GM19452 (cell line): ENCODE results near the gene PTGIS.

Source experiments
- ATAC-seq: cut with Tn5 transposase; IDR thresholded peaks from one replicate; pipeline ENCODE4 v1.9.1; 2021; ENCODE audit not compliant: unreplicated experiment

The PTGIS gene

GRCh38 chr20:49560646-49561045 lies 7.3 kb downstream of the PTGIS start:
- no peak for ATAC-seq

DNA sequence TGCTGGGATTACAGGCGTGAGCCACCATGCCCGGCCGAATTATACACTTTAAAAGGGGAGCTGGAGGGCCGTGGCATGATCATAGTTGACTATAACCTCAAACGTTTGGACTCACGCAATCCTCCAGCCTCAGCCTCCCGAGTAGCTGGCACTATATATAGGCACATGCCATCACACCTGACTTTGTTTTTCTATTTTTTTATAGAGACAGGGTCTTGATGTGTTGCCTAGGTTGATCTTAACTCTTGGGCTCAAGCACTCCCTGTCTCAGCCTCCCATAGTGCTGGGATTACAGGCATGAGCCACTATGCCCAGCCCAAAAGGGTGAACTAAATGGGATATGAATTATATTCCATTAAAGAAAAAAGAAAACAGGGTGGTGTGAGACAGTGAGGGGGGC lies 7.8 kb downstream of the PTGIS start:
- no peak for ATAC-seq

DNA sequence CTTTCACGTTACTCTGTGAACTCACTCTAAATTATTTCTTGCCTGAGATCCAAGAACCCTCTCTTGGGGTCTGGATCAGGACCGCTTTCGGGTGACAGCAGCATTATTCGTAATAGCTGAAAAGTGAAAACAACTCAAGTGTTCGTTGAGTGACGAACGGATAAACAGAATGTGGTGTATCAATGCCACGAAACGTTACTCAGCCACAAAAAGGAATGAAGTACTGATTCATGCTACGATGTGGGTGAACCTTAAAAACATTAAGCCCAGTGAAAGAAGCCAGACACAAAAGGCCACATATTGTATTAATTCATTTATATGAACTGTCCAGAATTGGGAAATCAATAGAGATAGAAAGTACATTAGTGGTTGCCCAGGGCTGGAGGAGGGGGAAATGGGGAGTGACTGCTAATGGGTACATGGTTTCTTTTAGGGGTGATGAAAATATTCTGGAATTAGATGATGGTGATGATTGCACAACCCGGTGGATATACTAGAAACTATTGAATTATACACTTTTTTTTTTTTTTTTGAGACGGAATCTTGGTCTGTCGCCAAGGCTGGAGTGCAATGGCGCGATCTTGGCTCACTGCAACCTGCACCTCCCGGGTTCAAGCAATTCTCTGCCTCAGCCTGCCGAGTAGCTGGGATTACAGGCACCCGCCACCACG lies 8.4 kb downstream of the PTGIS start:
- no peak for ATAC-seq

GRCh38 chr20:49558826-49559225 lies 9.1 kb downstream of the PTGIS start:
- ATAC-seq, result no peak

DNA sequence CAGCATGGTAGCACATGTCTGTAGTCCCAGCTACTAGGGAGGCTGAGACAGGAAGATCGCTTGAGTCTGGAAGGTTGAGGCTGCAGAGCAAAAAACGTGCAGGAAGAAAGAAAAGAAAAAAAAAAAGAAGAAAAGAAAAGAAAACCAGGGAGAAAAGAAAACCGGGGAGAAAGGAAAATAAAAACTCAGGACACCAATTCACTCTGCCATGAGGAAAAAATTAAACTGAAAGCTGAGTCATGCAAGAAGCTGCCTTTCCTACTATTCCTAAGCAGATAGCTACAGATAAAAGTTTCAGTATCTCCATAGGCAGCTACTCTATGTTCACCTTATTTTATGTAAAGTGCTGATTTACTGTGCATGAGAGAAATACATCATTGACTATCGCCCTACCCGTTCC lies 10.5 kb downstream of the PTGIS start:
- no peak for ATAC-seq

DNA sequence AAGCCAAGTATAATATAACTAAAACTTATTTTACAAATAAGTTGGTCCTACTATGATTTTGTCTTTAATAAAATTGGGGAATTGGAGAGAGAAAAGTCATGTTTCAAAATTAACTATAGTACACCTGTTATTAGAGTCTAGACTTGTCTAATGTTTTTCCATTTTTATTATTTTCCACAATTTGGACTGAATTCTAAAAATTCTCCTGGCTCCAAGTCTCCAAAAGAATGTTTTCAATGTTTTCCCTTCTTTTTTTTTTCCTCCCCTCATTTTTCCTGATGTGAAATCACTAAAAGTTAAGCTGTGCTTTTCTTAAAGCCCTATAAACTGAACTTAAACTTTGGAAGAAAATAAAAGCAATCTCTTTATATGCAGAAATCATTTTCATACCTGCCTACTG lies 11.3 kb downstream of the PTGIS start:
- no peak for ATAC-seq

DNA sequence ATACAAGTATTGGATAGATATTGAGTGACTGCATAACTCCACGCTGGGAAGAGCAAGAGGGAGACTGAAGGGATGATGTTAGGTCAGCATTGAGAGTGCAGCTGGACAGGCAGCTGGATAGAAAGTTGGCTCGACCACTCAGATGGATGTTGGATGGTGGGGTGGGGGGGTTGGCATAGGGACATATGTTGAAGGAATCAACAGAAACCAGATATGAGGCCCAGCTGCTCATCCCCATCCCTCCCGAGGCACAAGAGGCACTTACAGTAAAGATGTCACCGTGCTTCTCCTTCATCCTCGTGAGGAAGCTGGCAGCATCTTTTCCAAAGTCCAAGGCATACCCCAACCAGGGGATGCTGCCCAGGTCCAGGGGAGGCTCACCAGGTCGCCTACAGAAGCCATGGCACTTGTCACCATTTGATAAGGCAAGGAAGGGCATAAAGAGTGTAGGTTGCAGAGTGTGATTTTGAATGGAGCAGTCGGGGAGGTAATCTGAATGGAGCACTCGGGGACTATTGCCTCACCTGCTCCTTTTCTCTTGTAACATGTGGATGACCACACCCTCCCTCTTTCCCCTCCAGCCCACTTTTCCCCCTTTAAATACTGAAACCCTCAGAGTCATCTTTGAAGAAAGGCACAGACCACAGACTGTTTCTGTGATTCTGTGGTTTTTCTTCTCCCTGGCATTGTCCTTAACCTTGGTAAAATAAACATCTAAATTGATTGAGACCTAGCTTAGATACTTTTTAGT lies 18.0 kb downstream of the PTGIS start:
- no peak for ATAC-seq

DNA sequence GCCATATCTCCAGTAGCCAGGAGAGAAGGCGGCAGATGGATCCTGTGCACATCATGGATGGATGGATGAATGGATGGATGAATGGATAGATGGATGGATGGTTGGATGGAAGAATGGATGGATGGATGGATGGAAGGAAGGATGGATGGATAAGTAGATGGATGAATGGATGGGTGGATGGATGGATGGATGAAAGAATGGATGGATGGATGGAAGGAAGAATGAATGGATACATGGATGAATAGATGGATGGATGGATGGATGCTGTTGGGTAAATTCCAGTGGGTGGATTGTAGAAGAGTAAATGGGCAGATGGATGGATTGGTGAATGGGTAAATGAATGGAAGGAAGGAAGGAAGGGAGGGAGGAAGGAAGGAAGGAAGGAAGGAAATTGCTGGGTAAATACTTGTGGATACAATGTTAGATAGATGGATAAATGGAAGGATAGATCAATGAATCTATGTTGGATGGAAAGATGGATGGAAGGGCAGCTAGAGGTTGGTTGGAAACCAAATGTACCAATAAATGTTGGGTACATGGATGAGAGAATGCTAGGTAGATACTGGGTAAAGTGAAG lies 19.5 kb downstream of the PTGIS start:
- no peak for ATAC-seq

DNA sequence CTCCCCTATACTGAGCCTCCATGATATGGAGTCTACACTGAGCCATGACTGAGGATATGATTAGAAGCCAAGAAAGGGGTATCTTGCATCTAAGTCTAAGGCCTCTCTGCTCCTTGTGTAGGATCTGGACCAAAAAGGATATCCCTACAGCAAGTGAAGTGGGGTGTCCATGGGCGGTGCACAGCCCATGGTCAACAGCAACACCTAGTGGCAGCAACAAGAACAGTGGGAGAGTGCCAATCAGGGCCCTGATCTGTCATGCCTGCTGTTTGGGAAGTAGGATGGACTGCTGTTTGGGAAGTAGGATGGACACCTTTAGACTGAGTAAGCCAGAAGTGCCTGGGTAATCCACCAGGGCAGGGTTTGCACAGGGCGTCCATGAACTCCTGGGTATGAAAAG lies 22.4 kb downstream of the PTGIS start:
- no peak for ATAC-seq

DNA sequence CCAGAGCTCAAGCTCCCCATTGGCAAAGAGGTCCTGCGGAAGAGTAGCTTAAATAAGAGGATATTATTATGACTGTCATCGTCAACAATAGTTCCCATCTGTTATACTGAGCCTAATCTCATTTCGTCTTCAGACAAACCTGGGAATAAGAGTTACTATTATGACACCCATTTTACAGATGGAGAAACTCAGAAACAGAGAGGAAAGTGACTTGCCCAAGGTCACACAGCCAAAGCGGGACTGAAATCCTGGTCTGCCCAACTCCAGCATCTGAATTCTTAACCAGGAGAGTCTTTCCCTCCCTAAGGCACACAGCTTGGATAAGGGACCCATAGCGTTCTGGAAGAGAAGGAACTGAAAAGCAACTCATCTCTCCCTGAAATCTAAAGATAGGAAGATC lies 23.4 kb downstream of the PTGIS start:
- no peak for ATAC-seq

GRCh38 chr20:49543858-49544437 lies 24.0 kb downstream of the PTGIS start:
- ATAC-seq, result no peak

GRCh38 chr20:49543071-49543857 lies 24.7 kb downstream of the PTGIS start:
- no peak for ATAC-seq

DNA sequence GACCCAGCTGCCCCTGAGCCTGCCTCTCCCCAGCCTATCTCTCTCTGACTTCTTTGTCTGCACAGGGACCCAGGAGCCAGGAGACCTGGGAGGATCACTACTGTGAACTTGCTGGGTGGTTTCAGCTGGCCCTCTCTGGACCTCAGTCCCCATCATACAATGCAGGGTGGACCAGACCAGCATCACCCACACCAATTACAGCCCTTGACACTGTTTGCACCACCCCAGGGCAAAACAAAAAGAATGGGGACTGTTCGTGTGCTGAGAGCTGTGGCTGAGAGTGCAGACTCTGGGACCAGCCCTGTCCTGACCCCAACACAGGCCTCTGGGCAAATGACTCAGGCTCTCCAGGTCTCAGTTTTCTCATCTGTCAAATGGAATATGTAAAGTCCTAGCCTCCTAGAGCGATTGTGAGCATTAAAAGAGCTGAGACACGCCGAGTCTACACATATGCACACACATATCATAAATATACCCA lies 25.4 kb downstream of the PTGIS start:
- no peak for ATAC-seq

DNA sequence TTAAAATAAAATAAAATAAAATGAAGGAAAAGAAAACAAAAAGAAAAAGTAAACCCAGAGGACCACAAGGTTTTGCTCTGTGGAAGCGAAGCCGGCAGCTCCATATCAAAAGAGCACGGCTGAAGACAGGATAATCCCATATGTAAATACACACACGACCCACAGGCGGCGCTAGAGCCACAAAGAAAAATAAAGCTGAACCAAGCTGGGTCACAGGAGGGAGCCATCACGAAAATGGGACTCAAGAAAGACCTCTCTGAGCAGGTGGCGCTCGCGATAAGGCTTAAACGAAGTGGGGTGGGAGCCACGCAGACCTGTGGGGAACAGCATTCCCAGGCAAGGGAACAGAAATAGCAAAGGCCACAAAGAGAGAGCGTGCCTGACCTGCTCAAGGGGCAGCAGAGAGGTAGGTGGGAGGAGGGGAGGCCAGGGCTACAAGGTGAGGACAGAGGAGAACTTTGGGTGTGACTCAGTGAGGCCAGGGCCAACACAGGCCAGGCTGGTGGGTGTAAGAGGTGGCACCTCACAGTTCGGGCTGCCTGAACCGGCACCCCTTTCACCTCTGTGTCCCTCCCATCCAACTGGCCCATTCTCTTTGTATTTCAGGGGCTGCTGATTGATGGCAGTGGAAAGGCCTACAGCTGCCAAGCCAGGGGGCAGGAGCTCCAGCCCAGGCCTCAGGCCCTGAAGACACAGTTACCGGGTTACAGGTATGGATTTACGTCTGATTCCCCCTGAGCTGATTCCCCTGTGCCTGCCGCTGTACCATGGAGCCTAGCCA lies 26.0 kb downstream of the PTGIS start:
- no peak for ATAC-seq

- ATAC-seq, result no peak
Measured at GRCh38 chr20:49540687-49541435, 27.1 kb downstream of the PTGIS start.

DNA sequence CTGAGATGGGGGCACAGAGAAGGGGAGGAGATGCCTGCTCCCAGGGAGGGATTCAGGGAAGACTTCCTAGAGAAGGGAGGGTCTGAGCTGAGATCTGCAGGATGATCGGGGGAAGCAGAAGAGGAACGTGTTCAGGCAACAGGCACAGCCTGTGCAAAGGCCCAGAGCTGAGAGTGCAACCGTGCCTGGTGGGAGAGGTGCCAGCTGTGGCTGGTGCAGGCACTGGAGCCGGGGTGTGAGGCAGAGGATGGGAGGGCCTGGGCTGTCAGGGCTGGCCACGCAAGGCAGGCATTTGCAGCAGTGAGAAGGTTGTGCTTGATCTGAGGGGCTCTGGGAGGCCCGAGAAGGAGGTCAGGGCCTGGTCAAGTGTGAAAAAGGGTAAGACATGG lies 27.7 kb downstream of the PTGIS start:
- ATAC-seq, result no peak

DNA sequence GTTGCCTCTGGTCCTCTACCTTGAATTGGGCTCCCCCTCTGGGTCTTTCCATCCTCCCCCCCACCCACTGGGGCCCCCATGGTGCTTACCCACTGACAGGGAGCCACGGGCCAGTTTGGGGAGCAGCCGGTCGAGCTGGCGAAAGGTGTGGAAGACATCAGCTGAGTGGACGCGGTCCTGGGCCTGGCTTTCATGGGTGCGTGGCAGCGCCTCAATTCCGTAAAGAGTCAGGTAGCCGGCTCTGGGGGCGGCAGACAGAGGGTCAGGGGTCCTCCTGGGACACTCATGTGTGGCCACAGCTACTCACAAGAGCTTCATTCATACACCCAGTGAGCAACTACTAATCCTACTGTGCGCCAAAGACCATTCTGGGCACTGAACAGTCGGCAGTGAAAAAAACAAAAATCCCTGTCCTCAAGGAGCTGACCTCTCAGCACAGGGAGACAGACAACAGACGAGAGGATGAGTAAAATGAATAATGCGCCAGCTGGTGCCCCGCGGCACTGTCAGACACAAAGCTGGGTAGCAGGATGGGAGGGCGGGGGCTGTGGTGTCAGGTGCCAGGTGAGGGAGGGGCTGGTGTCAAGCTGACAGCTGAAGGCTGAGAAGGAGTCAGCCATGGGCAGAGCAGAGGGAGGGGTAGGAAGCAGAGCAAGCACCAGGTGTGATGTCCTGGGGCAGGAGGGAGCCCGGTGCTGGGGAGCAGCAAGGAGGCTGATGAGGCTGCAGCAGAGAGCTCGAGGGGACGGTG lies 28.3 kb downstream of the PTGIS start:
- ATAC-seq, result no peak

- ATAC-seq, result no peak
Measured at GRCh38 chr20:49538950-49539349, 29.0 kb downstream of the PTGIS start.

GRCh38 chr20:49534255-49534712 lies 33.7 kb downstream of the PTGIS start:
- ATAC-seq, result no peak
